Gastroesophageal sphincter (tissue), 4 donors: ENCODE results near the gene VIL1. TPM values are rescaled to one million over a fixed set of nuclear protein-coding genes. Genes with fewer than 3 reads are reported as not detected.

ENCODE experiments used
- ATAC-seq: fragments of 150-250 bp; one replicate; pipeline ENCODE4 v1.9.1; 2016; ENCODE audit warnings: mild to moderate bottlenecking, moderate library complexity
- H3K27ac ChIP-seq, 4 donors: fragments of 200-600 bp; sonication (generic) in 3 of 4; 1 replicate in 3 of 4; 2 replicates in 1 of 4; pipeline ENCODE4 v1.5.1; 2016 to 2019
- H3K27me3 ChIP-seq: fragments of 200-600 bp; sonication (generic); one replicate; pipeline ENCODE4 v1.5.1; 2019
- H3K36me3 ChIP-seq, 2 donors: fragments of 200-600 bp; sonication (generic); one replicate each; pipeline ENCODE4 v1.5.1; 2019; ENCODE audit warnings: control low read depth in 1 of 2
- H3K4me1 ChIP-seq, 3 donors: fragments of 200-600 bp; sonication (generic); 1 replicate in 2 of 3; 2 replicates in 1 of 3; pipeline ENCODE4 v1.5.1; 2016 to 2019; ENCODE audit warnings: control low read depth in 2 of 3
- H3K4me3 ChIP-seq, 2 donors: fragments of 200-600 bp; sonication (generic); one replicate each; pipeline ENCODE4 v1.5.1; 2019; ENCODE audit warnings: mild to moderate bottlenecking in 1 of 2, moderate library complexity in 1 of 2
- H3K9me3 ChIP-seq, 3 donors: fragments of 200-600 bp; sonication (generic); one replicate each; pipeline ENCODE4 v1.5.1; 2017 to 2019; ENCODE audit warnings: control low read depth in 2 of 3
- CTCF ChIP-seq, 4 experiments: fragments of 200-600 bp in 2 of 4; fragments of 450-650 bp in 2 of 4; sonication (generic) in 1 of 4; IDR thresholded peaks; one replicate each; pipeline ENCODE4 v1.5.1; 2017 to 2019; ENCODE audit warnings: antibody characterized with exemption in 4 of 4, mild to moderate bottlenecking in 2 of 4, moderate library complexity in 2 of 4
- EP300 ChIP-seq: sonication (generic); formaldehyde crosslinking; IDR thresholded peaks from one replicate; pipeline ENCODE4 v1.6.1; 2017; ENCODE audit warnings: antibody characterized with exemption, mild to moderate bottlenecking
- POLR2A ChIP-seq, 2 donors: fragments of 450-650 bp; IDR thresholded peaks; one replicate each; pipeline ENCODE4 v1.6.1; 2017; ENCODE audit warnings: antibody characterized with exemption in 2 of 2, mild to moderate bottlenecking in 2 of 2, moderate library complexity in 1 of 2
- POLR2AphosphoS5 ChIP-seq: sonication (generic); formaldehyde crosslinking; IDR thresholded peaks from one replicate; pipeline ENCODE4 v1.6.1; 2017; ENCODE audit warnings: antibody characterized with exemption
- WGBS, 2 donors: methylation state at CpG; one replicate each; pipeline ENCODE4 v1.1.5; 2018; ENCODE audit warnings: low coverage in 1 of 2; 5-methylcytosine and 5-hydroxymethylcytosine counted together
- total RNA-seq, 4 donors: library from RNA; depleted of rRNA; stranded (reverse); fragments of >200 nt; gene quantifications; one replicate each; pipeline ENCODE4 v1.1.0, GENCODE V29; 2016

VIL1 gene
- total RNA-seq, 4 donors from 2014 or later = not detected

GRCh38 chr2:218458598-218458997 is 39.7 kb downstream of the VIL1 start:
- 78% methylated on average over 1 of the region's 1 CpG; no CpG with 5 or more reads in 1 of the 2 donors for WGBS, 2 donors
- Histone ChIP-seq H3K27me3 (no peaks in the 10 kb centered on the region), H3K4me1 (no peaks in the 10 kb centered on the region), H3K4me3 (no peak overlapping the region), H3K27ac (no peak overlapping the region), H3K9me3 (no peaks in the 10 kb centered on the region), H3K36me3 (peaks cover 3 to 88% of the 10 kb centered on the region in 2 donors)
- no peak for ATAC-seq
- no peak for TF ChIP-seq POLR2A (IDR thresholded peaks at IDR 0.05)
- no peak for TF ChIP-seq EP300

GRCh38 chr2:218465987-218466633 is 47.2 kb downstream of the VIL1 start:
- Histone ChIP-seq H3K27me3 (no peaks in the 10 kb centered on the region), H3K36me3 (peaks cover 0 to 49% of the 10 kb centered on the region in 2 donors), H3K27ac (no peak overlapping the region), H3K4me1 (no peaks in the 10 kb centered on the region), H3K4me3 (no peak overlapping the region), H3K9me3 (no peaks in the 10 kb centered on the region)
- ATAC-seq = peak; percentile 48
- 10 to 26% methylated on average over 3 of the region's 3 CpGs for WGBS, 2 donors
- TF ChIP-seq POLR2AphosphoS5 = no peak
- peak; percentile 43 to 56 (median 50) for TF ChIP-seq CTCF (IDR thresholded peaks at IDR 0.05)
- no peak for TF ChIP-seq POLR2A (IDR thresholded peaks at IDR 0.05)

- Histone ChIP-seq H3K4me1 (peaks cover 0 to under 1% (median 0%) of the 10 kb centered on the region in 3 donors), H3K36me3 (peaks cover 0 to 48% of the 10 kb centered on the region in 2 donors), H3K27ac (no peak overlapping the region), H3K4me3 (no peak overlapping the region), H3K27me3 (no peaks in the 10 kb centered on the region), H3K9me3 (no peaks in the 10 kb centered on the region)
- ATAC-seq = no peak
- 0% methylated on average over 1 of the region's 1 CpG for WGBS, 2 donors
- TF ChIP-seq EP300 (no peak), CTCF (IDR thresholded peaks at IDR 0.05) (no peak), POLR2A (IDR thresholded peaks at IDR 0.05) (no peak), POLR2AphosphoS5 (no peak)
These were observed 51.5 kb downstream of the VIL1 start for GRCh38 chr2:218470448-218470847.

DNA sequence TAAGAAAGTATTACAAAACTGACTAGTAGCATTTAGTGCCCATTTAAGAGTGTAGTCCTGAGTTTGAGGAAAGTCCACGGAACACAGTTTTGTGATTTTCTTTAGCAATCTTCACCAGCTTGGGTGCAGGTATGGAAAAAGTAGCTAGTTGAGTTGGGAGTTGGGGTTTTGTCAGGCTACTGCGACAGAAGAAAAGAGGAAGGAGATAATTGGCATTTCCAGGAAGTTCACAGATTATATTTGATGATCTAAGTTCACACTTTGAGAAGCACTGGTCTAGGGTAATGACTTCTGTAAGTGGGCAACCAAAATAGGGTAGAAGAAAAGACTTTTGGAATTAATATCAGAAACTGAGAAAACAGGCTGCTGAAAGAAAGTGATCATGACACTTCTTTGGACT is 52.1 kb downstream of the VIL1 start:
- Histone ChIP-seq H3K36me3 (peaks cover 0 to 49% of the 10 kb centered on the region in 2 donors), H3K9me3 (no peaks in the 10 kb centered on the region), H3K4me1 (peaks cover 0 to 6% (median 0%) of the 10 kb centered on the region in 3 donors), H3K27me3 (no peaks in the 10 kb centered on the region), H3K27ac (no peak overlapping the region), H3K4me3 (no peak overlapping the region)
- WGBS, 2 donors = 77 to 88% methylated on average over 2 of the region's 2 CpGs
- no peak for TF ChIP-seq POLR2A (IDR thresholded peaks at IDR 0.05)
- no peak for TF ChIP-seq EP300
- no peak for TF ChIP-seq POLR2AphosphoS5
- no peak for TF ChIP-seq CTCF (IDR thresholded peaks at IDR 0.05)
- no peak for ATAC-seq

GRCh38 chr2:218471982-218472381 is 53.1 kb downstream of the VIL1 start:
- no peaks in the 10 kb centered on the region for H3K27me3 ChIP-seq
- peaks cover 0 to 49% of the 10 kb centered on the region in 2 donors for H3K36me3 ChIP-seq
- TF ChIP-seq CTCF (IDR thresholded peaks at IDR 0.05) = no peak
- TF ChIP-seq EP300 = no peak
- TF ChIP-seq POLR2A (IDR thresholded peaks at IDR 0.05) = no peak
- no peak for TF ChIP-seq POLR2AphosphoS5
- peak; percentile 61 for ATAC-seq
- no peak overlapping the region for H3K27ac ChIP-seq
- no peak overlapping the region for H3K4me3 ChIP-seq
- H3K9me3 ChIP-seq = no peaks in the 10 kb centered on the region
- H3K4me1 ChIP-seq = peaks cover 1 to 16% (median 3%) of the 10 kb centered on the region in 3 donors
- WGBS, 2 donors = 86 to 93% methylated on average over 4 to 5 of the region's 5 CpGs
